NCI-H82 treated with DMSO at 0.1 percent for 48 hours (cell line): ENCODE results near the gene CYB561D2.
"Not testable (repeated sequence)": the region's sequence is repeated elsewhere in the genome, so short reads cannot be mapped to it uniquely, and the experiment has no call there.

Experiments used
- DNase-seq: peaks from one replicate; lab custom pipeline; 2025; ENCODE audit not compliant: unreplicated experiment; lab: John Stamatoyannopoulos, UW

The CYB561D2 gene, protein sequence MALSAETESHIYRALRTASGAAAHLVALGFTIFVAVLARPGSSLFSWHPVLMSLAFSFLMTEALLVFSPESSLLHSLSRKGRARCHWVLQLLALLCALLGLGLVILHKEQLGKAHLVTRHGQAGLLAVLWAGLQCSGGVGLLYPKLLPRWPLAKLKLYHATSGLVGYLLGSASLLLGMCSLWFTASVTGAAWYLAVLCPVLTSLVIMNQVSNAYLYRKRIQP

DNA sequence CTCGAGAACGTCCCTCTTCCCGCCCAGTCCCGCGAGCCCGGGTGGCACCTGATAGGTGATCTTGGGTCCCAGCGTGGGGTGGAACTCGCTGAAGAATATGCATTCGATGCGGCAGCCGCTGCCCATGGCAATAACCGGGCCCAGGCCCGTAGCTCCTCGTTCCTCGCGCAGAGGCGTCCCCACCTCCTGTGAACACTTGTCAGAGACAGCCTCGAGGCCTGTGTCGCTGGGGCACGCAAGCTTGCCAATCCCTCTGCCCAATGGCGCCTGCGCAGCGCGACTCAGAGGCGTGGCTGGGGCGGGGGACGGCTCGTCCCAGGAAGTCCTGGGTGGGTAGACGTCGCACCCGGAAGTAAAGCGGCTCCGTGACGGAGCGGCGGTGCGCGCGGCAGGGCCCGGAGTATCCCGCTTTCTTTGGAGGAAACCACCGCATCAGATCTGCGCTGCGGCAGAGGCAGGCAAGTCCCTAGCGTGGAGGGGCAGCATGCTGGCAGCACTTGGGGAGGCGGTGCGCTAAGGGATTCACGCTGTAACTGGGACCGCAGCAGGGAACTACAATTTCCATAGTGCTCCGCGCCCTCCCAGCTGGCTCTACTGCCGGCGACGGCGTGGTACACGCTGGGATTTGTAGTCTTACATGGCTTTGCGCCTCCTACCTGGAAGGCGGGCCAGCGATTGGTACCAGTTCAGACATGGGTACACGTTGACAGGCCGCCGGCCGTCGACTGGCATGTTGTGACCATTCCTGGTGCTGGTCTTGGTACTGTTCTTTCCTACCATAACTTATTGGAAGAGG lies at the start of gene CYB561D2, which contains the start of gene NPRL2:
TSS of gene CYB561D2 (plus strand) at position 336 of the 796 bp plus-strand sequence. CDS start 572 bp downstream, outside the sequence.
TSS of gene NPRL2 (minus strand) at position 249 of the 796 bp plus-strand sequence. CDS start at position 126, 123 bp downstream.
- peak; percentile 62 for DNase-seq

DNA sequence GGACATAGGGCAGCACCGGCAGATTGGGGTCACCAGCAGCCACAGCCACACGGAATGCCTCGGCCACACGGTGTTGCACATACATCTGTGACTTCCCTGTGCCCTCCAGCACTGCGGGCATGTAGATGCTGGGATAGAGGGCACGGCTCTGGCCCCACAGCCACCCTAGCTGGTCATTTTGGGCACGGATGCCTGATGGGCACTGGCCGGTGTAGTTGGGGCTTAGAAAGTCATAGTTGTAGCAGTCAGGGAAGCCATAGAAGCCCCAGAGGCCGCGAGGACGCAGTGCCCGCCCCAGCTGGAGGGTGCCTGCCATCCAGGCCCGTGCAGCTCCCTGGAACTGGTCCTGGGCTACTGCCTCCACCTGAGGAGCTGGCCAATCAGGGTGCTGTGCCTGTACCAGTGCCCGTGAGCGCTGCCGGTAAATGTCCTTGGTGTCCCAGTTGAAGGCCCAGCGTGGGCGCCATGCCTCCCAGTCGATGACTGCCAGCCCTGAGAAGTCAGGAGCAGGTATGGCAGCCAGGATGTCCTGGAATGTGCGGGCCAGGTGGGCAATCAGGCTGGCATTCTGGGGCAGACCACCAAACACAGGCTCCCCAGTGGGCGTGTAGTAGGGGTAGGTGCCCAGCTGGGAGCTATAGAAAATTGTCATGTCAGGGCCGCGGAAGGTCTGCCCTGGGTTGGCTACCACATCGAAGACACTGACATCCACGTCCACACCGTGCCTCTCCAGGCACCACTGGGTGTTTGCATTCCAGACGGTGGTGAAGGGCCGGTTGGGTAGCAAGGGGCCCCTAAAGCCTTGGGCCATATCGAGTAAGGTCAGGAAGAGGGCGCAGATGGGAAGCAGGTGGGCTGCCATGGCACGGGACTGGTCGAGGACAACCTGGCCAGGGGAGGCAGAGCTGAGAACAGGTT lies 48.3 kb upstream of the CYB561D2 start:
- no peak for DNase-seq

DNA sequence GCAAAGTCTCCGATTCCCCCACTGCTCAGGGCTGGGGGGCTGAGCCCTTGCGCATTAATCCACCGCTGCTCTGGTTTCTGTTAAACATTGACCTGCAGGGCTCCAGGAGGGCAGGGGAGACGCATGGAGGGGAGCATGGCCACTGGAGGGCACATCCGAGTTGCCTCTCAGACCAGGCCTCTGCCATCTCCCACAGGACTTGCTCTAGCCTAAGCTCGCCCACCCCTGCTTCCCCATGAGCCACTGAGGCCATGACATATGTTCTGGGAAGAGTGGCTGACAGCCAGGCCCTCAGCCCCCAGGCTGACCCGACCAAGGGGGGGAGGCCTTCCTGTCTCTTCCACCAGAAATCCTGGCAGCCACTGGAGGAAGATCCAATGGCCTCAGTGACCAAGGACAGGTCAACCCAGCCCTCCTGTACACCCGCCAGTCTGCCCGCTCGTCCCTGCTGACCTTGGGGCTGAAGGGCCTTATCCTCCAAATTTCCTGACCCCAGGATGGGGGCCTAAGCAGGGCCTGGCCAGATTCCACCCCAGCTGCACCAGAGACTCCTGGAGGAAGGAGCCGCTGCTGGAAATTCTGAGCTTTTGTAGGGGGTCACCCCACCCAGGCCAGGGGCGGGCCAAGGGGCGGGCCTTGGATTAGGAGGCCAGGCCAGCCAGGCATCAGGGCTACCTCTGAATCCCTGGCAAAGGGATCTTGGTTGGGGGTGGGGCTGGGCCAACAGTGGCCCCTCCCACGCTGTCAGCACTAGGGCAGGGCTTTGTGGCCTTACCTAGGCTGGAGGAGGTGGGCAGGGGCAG lies 47.4 kb upstream of the CYB561D2 start, which contains the start of gene HYAL1:
TSS of gene HYAL1 (minus strand) at position 562 of the 803 bp plus-strand sequence. CDS start 618 bp downstream, outside the sequence.
- DNase-seq: peak; percentile 60

DNA sequence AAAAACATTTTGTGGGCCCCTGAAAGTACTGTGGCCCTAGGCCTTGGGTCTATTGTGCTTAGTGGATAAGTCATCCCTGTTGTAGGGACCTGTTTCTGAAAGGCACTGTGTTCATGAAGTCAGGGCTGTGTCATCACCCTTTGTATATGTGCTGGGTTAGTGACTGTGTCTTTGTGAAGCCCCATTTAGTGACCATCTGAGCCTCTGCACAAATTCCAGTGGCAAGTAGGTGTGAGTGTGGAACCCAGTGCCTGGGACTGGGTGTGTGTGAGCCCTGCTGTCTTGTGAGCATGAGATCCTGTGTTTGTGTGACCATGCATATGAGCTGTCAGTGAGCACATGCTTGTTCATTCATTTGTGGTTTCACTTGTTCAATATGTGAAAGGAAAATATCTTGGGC lies 46.1 kb upstream of the CYB561D2 start:
- no peak for DNase-seq

DNA sequence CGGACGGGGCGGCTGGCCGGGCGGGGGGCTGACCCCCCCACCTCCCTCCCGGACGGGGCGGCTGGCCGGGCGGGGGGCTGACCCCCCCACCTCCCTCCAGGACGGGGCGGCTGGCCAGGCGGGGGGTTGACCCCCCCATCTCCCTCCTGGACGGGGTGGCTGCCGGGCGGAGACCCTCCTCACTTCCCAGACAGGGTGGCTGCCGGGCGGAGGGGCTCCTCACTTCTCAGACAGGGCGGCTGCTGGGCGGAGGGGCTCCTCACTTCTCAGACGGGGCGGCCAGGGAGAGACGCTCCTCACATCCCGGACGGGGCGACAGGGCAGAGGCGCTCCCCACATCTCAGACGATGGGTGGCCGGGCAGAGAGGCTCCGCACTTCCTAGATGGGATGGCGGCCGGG lies 38.6 kb upstream of the CYB561D2 start:
- not testable (repeated sequence) for DNase-seq

DNA sequence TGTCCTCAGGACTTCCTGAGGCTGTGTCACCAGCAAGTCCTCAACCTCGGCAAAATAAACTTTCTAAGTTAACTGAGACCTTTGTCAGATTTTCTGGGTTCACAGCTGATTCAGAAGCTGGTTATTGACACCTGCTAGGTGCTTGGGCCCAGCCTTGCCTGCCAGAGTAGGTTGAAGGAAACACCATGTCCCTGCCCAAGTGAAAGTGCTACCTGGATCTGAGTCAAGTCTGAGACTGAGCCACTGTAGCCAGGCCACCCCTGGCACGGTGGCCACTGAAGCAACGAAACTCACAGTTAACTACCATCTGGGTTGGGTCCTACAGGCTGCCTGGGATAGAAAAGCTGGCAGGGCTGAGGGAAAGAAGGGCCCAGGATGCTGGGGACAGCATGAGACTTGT lies 36.3 kb upstream of the CYB561D2 start:
- DNase-seq: no peak

DNA sequence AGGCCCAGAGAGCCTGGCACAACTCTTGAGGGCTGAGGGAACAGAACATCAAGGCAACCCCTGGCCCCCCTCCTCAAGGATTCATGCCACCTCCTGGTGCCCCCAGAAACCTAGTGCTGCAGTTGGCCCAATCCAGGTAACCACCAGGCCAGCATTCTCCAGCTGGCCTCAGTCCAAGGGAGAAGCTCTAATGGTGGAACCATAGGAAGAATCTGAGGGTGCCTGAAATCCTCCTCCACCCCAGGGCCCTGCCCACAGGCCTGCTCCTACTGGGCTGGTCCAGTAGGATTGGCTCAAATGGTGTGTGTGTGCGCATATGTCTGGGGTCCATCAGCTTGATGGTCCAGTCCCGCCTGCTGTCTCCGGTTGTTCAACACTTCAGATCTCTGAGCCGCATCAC lies 35.8 kb upstream of the CYB561D2 start:
- no peak for DNase-seq

DNA sequence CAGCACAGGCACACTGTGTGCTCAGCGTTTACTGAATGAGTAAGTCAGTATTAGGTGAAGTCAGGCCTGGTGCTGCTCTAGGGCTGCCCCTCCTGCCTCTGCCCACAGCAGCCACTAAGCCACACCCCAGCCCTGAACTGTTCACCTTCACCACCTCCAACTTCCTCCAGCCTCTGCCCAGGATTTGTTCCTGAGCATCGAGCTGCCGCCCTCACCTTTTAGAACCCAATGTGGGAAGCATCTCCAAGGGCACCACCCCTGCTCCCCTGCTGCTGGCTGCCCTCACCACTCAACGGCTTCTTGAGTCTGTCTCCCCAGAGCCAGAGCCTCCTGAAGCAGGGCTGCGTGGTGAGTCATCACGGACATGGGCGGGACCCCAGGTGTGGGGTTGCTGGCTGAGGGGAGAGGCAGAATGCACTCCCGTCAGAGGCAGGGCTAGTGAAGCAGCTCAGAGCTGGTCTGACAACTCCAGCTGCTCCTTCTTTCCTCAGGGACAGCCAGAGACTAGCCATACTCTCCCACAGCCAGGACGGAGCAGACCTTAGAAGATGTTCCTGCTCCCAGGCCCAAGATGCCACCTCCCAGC lies 33.9 kb upstream of the CYB561D2 start:
- DNase-seq: no peak

DNA sequence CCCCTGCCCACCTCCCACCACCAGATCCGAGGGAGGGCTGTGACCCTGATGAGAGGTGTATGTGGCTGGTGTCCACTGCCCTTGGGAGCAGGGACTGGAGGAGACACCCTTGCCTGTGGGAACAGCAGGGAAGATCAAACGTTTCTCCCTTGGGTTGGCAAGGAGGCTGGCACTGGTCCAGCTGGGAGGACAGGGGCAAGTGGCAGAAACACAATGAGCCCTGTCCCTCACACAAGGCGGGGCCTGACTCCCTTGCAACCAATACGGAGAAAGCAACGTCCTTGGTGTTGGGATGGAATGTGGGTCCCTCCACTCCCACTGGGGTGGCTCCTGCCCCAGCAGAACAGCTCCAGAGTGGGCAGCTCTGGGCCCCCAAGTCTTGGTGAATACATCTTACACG lies 33.4 kb upstream of the CYB561D2 start:
- no peak for DNase-seq

DNA sequence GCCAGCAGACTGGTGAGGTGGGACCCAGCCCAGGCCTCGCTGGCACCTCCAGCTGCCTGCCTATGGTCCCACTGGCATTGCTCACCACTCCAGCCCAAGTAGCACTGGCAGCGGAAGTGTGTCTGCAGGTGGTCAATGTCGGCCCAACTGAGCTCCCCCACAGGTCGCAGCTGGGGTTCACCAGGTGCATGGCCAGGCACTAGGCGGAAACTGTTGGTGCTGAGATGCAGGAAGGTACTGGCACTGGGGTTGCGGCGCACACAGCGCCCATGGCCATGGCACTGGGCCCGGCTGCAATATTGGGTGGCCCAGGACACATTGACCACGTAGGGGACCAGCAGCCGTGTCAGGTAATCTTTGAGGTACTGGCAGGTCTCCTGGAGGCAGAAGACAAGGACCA lies 32.5 kb upstream of the CYB561D2 start:
- DNase-seq: no peak

DNA sequence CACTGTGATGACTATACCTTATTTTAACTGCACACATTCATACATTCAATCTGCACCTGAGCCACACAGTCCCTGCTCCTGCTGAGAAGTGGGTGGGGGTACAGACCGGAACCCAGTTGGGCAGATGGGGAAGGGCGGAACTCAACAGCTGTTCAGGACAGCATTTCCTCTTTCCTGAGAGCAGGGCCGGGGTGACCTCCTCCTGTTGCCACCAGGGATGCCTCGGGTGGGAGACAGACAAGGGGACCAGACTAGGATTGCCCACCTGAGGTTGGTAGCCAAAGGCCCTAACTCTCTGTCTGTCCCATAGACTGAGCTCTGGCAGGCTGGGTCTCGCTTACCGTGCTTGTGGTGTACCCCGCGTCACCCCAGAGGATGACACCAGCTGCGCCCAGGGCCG lies 32.0 kb upstream of the CYB561D2 start:
- DNase-seq: no peak

DNA sequence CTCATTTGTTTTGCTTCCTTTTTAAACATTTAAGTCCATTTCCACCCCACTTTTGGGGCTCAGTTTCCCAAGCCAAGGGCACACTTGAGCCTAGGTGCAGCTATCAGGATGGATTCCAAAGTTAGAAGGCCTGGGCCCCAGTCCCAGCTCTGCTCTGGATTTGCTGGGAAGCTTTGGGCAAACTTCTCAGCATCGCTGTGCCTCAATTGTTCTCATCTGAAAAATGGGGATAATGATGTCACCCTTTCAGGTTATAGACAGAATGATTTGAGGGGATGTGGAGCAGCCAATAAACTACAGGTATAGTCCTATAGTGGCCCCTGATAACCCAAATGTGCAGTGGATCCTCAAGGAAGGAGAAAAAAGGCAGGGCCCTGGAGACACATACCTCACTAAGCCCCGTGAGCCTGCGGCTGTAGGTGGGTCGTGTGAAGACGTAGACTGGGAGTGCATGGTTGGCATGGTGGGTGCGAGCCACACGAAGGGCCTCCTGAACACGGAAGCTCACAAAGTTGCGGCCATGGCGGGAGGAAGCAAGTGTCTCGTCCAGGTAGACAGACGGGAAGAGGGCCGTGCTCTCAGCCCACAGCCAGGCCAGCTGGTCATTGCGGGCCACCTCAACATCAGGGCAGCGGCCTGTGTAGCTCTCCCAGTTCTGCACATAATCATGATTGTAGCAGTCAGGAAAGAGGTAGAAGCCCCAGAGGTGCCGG lies 31.3 kb upstream of the CYB561D2 start:
- DNase-seq: no peak

DNA sequence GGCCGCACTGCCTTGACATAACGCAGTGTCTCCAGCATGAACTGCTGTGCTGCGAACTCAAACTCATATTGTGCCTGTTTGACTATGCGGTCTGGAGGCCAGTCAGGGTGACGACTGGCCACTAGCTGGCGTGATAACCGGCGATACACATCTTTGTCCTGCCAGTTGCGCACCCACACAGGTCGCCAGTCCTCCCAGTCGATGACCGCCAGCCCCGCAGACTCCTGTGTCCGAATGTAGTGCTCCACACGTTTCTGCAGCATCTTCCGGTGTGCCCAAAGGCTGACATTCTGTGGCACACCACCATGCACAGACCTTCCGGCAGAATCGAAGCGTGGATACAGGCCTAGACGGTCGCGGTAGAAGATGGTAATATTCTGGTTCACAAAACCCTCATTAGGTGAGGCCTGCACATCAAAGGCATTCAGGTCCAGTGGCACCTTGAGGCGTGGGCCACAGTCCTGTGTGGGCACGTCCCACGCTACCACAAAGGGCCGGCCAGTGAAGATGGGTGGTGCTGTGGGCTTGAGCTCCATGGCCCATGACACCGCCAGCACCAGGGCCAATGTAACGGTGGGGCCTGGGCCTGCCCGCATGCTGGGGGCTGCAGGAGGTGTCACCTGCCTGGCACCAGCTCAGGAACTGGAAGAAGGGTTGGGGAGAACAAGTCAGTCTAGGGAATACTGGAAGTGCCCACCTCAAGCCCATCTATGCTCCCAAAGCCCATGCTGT lies 30.6 kb upstream of the CYB561D2 start:
- DNase-seq: no peak

DNA sequence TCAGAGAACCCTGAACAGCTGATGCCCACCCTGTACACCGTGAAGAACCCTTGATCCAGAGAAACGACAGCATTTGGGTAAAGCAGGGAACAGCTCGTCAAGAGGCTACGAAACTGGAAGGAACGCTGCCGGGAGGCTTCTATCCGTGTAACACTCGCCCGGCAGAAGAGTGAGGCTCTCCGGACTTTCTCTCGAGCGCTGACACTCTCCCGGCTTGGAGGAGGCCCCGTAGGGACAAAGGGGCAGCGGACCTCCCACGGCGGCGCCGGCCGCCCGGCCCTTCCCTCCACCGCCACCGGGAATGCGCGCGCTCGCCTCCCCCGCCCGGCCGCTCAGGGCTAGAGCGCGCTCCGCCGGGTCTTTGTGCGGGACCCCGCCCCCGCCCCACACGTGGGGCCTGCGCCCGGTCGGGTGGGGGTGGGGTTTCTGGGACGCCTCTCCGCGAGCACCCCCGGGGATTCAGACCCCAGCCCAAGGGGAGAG lies 29.8 kb upstream of the CYB561D2 start:
- no peak for DNase-seq

DNA sequence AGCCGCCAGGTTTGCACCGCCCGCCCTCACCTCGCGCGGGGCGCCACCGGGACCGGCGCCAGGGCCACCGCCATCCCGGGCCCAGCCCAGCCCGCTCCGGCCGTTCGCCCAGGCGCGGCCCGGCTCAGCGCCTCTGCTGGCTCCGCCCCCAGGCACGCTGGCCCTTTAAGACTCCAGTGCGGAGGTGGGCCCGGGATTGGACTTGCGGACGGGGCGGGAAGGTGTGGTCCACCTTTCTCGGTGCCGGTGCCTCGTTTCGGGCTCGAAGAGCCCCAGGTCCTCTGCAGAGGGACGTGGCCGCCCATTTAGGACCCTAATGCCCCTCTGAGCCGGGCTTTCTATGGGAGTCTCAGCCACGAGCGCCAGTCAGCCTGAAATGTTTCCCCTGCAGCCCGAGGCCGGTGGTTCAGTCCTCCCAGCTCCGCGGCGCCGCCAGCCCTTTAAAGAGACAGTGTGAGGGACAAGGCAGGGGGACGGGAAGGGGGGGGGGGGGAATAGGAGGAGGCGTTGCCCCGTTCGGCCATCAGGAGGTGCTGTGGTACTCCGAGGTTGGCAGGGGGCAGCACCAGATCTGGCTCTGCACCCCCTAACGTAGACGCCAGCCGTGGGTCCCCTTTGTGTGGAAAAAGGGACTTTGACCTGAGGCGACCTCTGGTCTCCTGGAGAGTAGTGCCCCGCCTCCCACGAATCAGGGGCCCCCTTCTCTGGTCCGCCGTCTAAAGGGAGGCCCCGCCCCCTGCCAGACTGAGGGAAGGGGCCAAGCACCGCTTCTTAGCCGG lies 29.1 kb upstream of the CYB561D2 start:
- DNase-seq: peak; percentile 67

DNA sequence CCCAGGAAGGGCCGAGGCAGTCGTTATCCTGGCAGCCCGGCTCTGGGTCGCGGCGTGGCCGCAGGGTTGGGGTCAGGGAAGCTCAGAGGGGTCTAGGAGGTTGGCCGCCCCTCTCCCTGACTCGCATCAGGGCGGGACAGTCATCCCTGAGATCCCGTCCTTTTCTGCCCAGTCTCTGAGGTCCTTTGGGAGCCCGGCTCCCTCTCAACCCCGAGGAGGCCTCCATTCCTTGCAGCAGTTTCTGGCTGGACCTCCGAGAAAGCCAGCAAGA lies 28.6 kb upstream of the CYB561D2 start:
- no peak for DNase-seq

DNA sequence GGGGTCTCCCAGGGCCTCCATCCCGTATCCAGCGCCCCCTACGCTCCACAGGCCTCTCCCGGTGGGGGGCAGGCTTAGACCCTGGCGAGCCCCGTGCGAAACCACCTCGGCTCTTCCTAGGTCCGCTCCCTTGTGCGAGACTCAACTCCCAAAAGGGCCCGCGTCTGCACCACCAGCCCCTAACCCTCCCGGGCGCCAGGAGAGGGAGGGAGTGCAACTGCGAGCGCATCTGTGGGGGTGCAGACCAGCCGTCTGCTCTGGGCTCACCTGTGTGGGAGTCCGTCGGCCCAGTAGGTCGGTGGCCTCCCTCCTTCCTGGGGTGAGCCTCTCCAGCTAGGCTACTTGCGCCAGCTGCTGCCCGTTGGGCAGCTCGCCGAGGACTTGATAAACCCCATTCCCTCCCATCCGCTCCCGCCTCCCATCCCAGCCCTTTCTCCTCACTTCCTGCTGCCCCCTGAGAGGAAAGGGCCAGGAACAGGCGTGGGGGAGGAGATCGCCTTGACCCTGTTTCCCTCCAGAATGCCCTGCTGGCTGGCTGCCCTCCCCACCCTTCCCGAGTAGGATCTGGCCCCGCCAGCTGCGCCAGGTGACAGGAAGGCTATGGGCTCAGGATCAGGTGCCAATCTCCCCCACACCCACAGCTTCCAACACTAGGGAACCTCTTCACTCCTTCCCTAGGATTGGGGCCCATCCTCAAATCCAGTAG lies 28.1 kb upstream of the CYB561D2 start, which contains the start of gene HYAL2:
TSS of gene HYAL2 (minus strand) at position 360 of the 706 bp plus-strand sequence. CDS start 2,256 bp downstream, outside the sequence.
- no peak for DNase-seq
